ENCODE results near the gene CAMK2D.
"Not testable (repeated sequence)": the region's sequence is repeated elsewhere in the genome, so short reads cannot be mapped to it uniquely, and the experiment has no call there.

DNA sequence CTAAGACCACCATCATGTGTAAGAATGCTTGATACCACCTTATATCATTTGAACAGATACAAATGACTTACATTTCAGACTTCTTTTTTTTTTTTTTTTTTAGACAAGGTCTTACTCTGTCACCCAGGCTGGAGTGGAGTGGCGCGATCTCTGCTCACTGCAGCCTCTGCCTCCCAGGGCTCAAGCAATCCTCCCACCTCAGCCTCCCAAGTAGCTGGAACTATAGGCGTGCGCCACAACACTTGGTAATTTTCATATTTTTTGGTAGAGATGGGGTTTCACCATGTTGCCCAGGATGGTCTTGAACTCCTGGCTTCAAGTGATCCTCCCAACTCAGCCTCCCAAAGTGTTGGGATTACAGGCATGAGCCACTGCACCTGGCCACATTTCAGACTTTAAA is 76.4 kb downstream of the CAMK2D start:
- TF ChIP-seq, protein P1, sequence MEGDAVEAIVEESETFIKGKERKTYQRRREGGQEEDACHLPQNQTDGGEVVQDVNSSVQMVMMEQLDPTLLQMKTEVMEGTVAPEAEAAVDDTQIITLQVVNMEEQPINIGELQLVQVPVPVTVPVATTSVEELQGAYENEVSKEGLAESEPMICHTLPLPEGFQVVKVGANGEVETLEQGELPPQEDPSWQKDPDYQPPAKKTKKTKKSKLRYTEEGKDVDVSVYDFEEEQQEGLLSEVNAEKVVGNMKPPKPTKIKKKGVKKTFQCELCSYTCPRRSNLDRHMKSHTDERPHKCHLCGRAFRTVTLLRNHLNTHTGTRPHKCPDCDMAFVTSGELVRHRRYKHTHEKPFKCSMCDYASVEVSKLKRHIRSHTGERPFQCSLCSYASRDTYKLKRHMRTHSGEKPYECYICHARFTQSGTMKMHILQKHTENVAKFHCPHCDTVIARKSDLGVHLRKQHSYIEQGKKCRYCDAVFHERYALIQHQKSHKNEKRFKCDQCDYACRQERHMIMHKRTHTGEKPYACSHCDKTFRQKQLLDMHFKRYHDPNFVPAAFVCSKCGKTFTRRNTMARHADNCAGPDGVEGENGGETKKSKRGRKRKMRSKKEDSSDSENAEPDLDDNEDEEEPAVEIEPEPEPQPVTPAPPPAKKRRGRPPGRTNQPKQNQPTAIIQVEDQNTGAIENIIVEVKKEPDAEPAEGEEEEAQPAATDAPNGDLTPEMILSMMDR (conservative IDR thresholded peaks at IDR 0.05; ENCODE audit: low read length), result not testable (repeated sequence)
- not testable (repeated sequence) for TF ChIP-seq EZH2phosphoT487 (IDR thresholded peaks at IDR 0.05; ENCODE audit: borderline replicate concordance, low read depth, low read length)

Data from OCI-LY7 (cell line).